ENCODE measurements around the gene HK1. TPM values are rescaled to one million over a fixed set of nuclear protein-coding genes. Genes with fewer than 3 reads are reported as not detected.
"Not testable (repeated sequence)": the region's sequence is repeated elsewhere in the genome, so short reads cannot be mapped to it uniquely, and the experiment has no call there.

HK1 gene
- total and polyA plus RNA-seq, 2 donors = 37.5 to 130 TPM

GRCh38 chr10:69439813-69440506 lies 161.7 kb downstream of the HK1 start:
- no peaks in the 10 kb centered on the region for H3K4me1 ChIP-seq (ENCODE audit: insufficient read depth)
- 61% methylated on average over 5 of the region's 5 CpGs for WGBS
- no peak overlapping the region for H3K27ac ChIP-seq (ENCODE audit: low read depth)
- H3K4me3 ChIP-seq (ENCODE audit: low read depth, low read length) = no peak overlapping the region
- no peak for DNase-seq (ENCODE audit: extremely low spot score)
- no peaks in the 10 kb centered on the region for H3K36me3 ChIP-seq (ENCODE audit: insufficient read depth)

GRCh38 chr10:69443354-69443753 lies 165.1 kb downstream of the HK1 start:
- no peaks in the 10 kb centered on the region for H3K36me3 ChIP-seq (ENCODE audit: insufficient read depth)
- no peak overlapping the region for H3K4me3 ChIP-seq (ENCODE audit: low read depth, low read length)
- WGBS = 95% methylated on average over 1 of the region's 1 CpG
- no peak overlapping the region for H3K27ac ChIP-seq (ENCODE audit: low read depth)
- H3K4me1 ChIP-seq (ENCODE audit: insufficient read depth) = no peaks in the 10 kb centered on the region
- DNase-seq (ENCODE audit: extremely low spot score) = no peak

- 91% methylated on average over 4 of the region's 4 CpGs for WGBS
- no peak overlapping the region for H3K27ac ChIP-seq (ENCODE audit: low read depth)
- H3K4me1 ChIP-seq (ENCODE audit: insufficient read depth) = no peaks in the 10 kb centered on the region
- no peaks in the 10 kb centered on the region for H3K36me3 ChIP-seq (ENCODE audit: insufficient read depth)
- H3K4me3 ChIP-seq (ENCODE audit: low read depth, low read length) = no peak overlapping the region
- no peak for DNase-seq (ENCODE audit: extremely low spot score)
Observed at GRCh38 chr10:69445041-69445440, 166.7 kb downstream of the HK1 start.

GRCh38 chr10:69446229-69446628 lies 167.9 kb downstream of the HK1 start:
- H3K4me3 ChIP-seq (ENCODE audit: low read depth, low read length) = no peak overlapping the region
- H3K36me3 ChIP-seq (ENCODE audit: insufficient read depth) = no peaks in the 10 kb centered on the region
- no peak overlapping the region for H3K27ac ChIP-seq (ENCODE audit: low read depth)
- no peaks in the 10 kb centered on the region for H3K4me1 ChIP-seq (ENCODE audit: insufficient read depth)
- DNase-seq (ENCODE audit: extremely low spot score) = no peak

GRCh38 chr10:69446650-69447151 lies 168.4 kb downstream of the HK1 start:
- WGBS = 30% methylated on average over 3 of the region's 3 CpGs
- Histone ChIP-seq H3K36me3 (ENCODE audit: insufficient read depth) (no peaks in the 10 kb centered on the region), H3K27ac (ENCODE audit: low read depth) (no peak overlapping the region), H3K4me1 (ENCODE audit: insufficient read depth) (no peaks in the 10 kb centered on the region), H3K4me3 (ENCODE audit: low read depth, low read length) (no peak overlapping the region)
- DNase-seq (ENCODE audit: extremely low spot score) = no peak

- WGBS = 7% methylated on average over 1 of the region's 1 CpG
- H3K27ac ChIP-seq (ENCODE audit: low read depth) = no peak overlapping the region
- no peak for DNase-seq (ENCODE audit: extremely low spot score)
Observed at GRCh38 chr10:69449841-69450240, 171.5 kb downstream of the HK1 start.

GRCh38 chr10:69450395-69450794 lies 172.1 kb downstream of the HK1 start:
- not testable (repeated sequence) for H3K4me3 ChIP-seq (ENCODE audit: low read depth, low read length); H3K27ac ChIP-seq (ENCODE audit: low read depth); DNase-seq (ENCODE audit: extremely low spot score); H3K36me3 ChIP-seq (ENCODE audit: insufficient read depth); H3K4me1 ChIP-seq (ENCODE audit: insufficient read depth)
- WGBS = 86% methylated on average over 16 of the region's 16 CpGs

More at GRCh38 chr10:69449841-69450240, 171.5 kb downstream of the HK1 start:
- Histone ChIP-seq H3K4me3 (ENCODE audit: low read depth, low read length) (no peak overlapping the region), H3K4me1 (ENCODE audit: insufficient read depth) (no peaks in the 10 kb centered on the region), H3K36me3 (ENCODE audit: insufficient read depth) (no peaks in the 10 kb centered on the region)

GRCh38 chr10:69451209-69451783 lies 173.0 kb downstream of the HK1 start, which contains the start of gene TSPAN15:
TSS of gene TSPAN15 (plus strand) at chr10:69451465. CDS start at chr10:69451595, 130 bp downstream.
- Histone ChIP-seq H3K36me3 (ENCODE audit: insufficient read depth) (no peaks in the 10 kb centered on the region), H3K27ac (ENCODE audit: low read depth) (no peak within 1 kb of the TSS), H3K4me1 (ENCODE audit: insufficient read depth) (peaks cover 2% of the 10 kb centered on the region), H3K4me3 (ENCODE audit: low read depth, low read length) (peak within 1 kb of the TSS; percentile 57)
- peak; percentile 54 for DNase-seq (ENCODE audit: extremely low spot score)
- 1% methylated on average over 45 of the region's 45 CpGs for WGBS

Other genes with a start within 250 kb of the HK1 start
- 67.7 TPM for gene SRGN, start 190.4 kb upstream of the HK1 start, total RNA-seq
- gene SRGN, start 190.4 kb upstream of the HK1 start, polyA plus RNA-seq = 205 TPM
- 55.6 TPM for gene VPS26A, start 154.3 kb upstream of the HK1 start, total RNA-seq
- gene VPS26A, start 154.3 kb upstream of the HK1 start, polyA plus RNA-seq = 33.7 TPM
- 25.9 TPM for gene SUPV3L1, start 98.3 kb upstream of the HK1 start, total RNA-seq
- 21.3 TPM for gene SUPV3L1, start 98.3 kb upstream of the HK1 start, polyA plus RNA-seq
- gene HKDC1, start 58.2 kb upstream of the HK1 start, total RNA-seq = not detected
- 0.28 TPM for gene HKDC1, start 58.2 kb upstream of the HK1 start, polyA plus RNA-seq
- gene TACR2, start 138.4 kb downstream of the HK1 start, total RNA-seq = 4.5 TPM
- 121 TPM for gene TACR2, start 138.4 kb downstream of the HK1 start, polyA plus RNA-seq
- 38.0 TPM for gene TSPAN15, start 173.0 kb downstream of the HK1 start, total RNA-seq
- 88.1 TPM for gene TSPAN15, start 173.0 kb downstream of the HK1 start, polyA plus RNA-seq

All from urinary bladder (tissue), 4 donors.